OCI-LY3 (cell line): ENCODE results near the gene UBE2L3.

ENCODE experiments used
- H2AFZ ChIP-seq: fragments of 200-600, 300-600 bp; shearing (Covaris generic); 2 replicates; pipeline ENCODE4 v1.6.0; 2014; ENCODE audit warnings: antibody characterized with exemption, low read depth, low read length
- H3K27ac ChIP-seq: fragments of 200-600, 300-600 bp; sonication (generic); 2 replicates; pipeline ENCODE4 v1.5.1; 2014; ENCODE audit warnings: mild to moderate bottlenecking, low read length, moderate library complexity, mixed read lengths
- H3K27me3 ChIP-seq: fragments of 200-600, 300-600 bp; sonication (generic); 2 replicates; pipeline ENCODE4 v1.6.1; 2014; ENCODE audit warnings: low read depth, low read length, mixed read lengths
- H3K36me3 ChIP-seq: fragments of 200-600, 300-600 bp; sonication (generic); replicated peaks from 2 replicates; pipeline ENCODE3; 2014; ENCODE audit warnings: low read depth, low read length, mixed read lengths
- H3K4me1 ChIP-seq: fragments of 300-600, 200-600 bp; sonication (generic); 2 replicates; pipeline ENCODE4 v1.6.1; 2014; ENCODE audit warnings: low read length, mixed read lengths
- H3K4me2 ChIP-seq: fragments of 200-600, 300-600 bp; sonication (generic); 2 replicates; pipeline ENCODE4 v1.6.1; 2014; ENCODE audit warnings: low read length, mixed read lengths
- H3K4me3 ChIP-seq: fragments of 300-600, 200-600 bp; sonication (generic); 2 replicates; pipeline ENCODE4 v1.5.1; 2014; ENCODE audit warnings: antibody characterized with exemption, mild to moderate bottlenecking, low read length, moderate library complexity
- H3K79me2 ChIP-seq: fragments of 300-600, 200-600 bp; shearing (Covaris generic); 2 replicates; pipeline ENCODE4 v1.6.1; 2014; ENCODE audit warnings: mild to moderate bottlenecking, low read length, mixed read lengths
- H3K9ac ChIP-seq: fragments of 300-600, 200-600 bp; shearing (Covaris generic); 2 replicates; pipeline ENCODE4 v1.6.0; 2014; ENCODE audit warnings: mild to moderate bottlenecking, low read length, moderate library complexity
- H3K9me3 ChIP-seq: fragments of 200-600, 300-600 bp; shearing (Covaris generic); 2 replicates; pipeline ENCODE4 v1.6.1; 2014; ENCODE audit warnings: low read length, mixed read lengths; ENCODE audit not compliant: insufficient read depth
- H4K20me1 ChIP-seq: fragments of 200-600, 300-600 bp; sonication (generic); 2 replicates; pipeline ENCODE4 v1.6.1; 2016; ENCODE audit warnings: low read length, mixed read lengths; ENCODE audit not compliant: insufficient read depth
- CTCF ChIP-seq: fragments of 200-600, 300-600 bp; sonication (generic); IDR thresholded peaks from 2 replicates; pipeline ENCODE4 v1.5.1; 2014; ENCODE audit warnings: antibody characterized with exemption, low read length, low read depth
- EZH2phosphoT487 ChIP-seq: fragments of 200-600 bp; shearing (Covaris generic); IDR thresholded peaks from 2 replicates; pipeline ENCODE4 v1.6.1; 2018; ENCODE audit warnings: antibody characterized with exemption, mixed run types, low read depth

Gene UBE2L3

GRCh38 chr22:21587803-21588611, 20.5 kb downstream of the UBE2L3 start:
- Histone ChIP-seq H3K9me3 (no peaks in the 10 kb centered on the region), H3K27ac (peak overlapping the region; percentile 98), H4K20me1 (peaks cover 71% of the 10 kb centered on the region), H3K4me1 (peaks cover 59% of the 10 kb centered on the region), H2AFZ (no peak overlapping the region), H3K79me2 (peaks cover 91% of the 10 kb centered on the region), H3K4me3 (peak overlapping the region; percentile 46), H3K4me2 (peak overlapping the region; percentile 74), H3K36me3 (peaks cover 41% of the 10 kb centered on the region), H3K27me3 (no peaks in the 10 kb centered on the region), H3K9ac (peak overlapping the region; percentile 57; the same call in 1 of the 2 replicates)
- TF ChIP-seq EZH2phosphoT487 (no peak), CTCF (no peak)

GRCh38 chr22:21589396-21589795, 21.9 kb downstream of the UBE2L3 start:
- H3K27ac ChIP-seq = peak overlapping the region; percentile 5; the same call in 1 of the 2 replicates
- H4K20me1 ChIP-seq = peaks cover 77% of the 10 kb centered on the region

GRCh38 chr22:21590809-21591641, 23.5 kb downstream of the UBE2L3 start:
- TF ChIP-seq CTCF = no peak
- TF ChIP-seq EZH2phosphoT487 = no peak
- H3K9me3 ChIP-seq = no peaks in the 10 kb centered on the region
- H3K4me3 ChIP-seq = 0 out of 2 replicates have a peak overlapping the region, but pooled peaks have one; percentile 19
- H3K9ac ChIP-seq = peak overlapping the region; percentile 21; the same call in 1 of the 2 replicates
- peaks cover 79% of the 10 kb centered on the region for H4K20me1 ChIP-seq
- no peak overlapping the region for H2AFZ ChIP-seq
- H3K4me2 ChIP-seq = peak overlapping the region; percentile 56
- peaks cover 49% of the 10 kb centered on the region for H3K4me1 ChIP-seq
- H3K36me3 ChIP-seq = peaks cover 57% of the 10 kb centered on the region
- peaks cover 91% of the 10 kb centered on the region for H3K79me2 ChIP-seq
- no peaks in the 10 kb centered on the region for H3K27me3 ChIP-seq
- peak overlapping the region; percentile 25 for H3K27ac ChIP-seq

More at GRCh38 chr22:21589396-21589795, 21.9 kb downstream of the UBE2L3 start:
- H3K4me1 ChIP-seq = peaks cover 54% of the 10 kb centered on the region
- H3K36me3 ChIP-seq = peaks cover 50% of the 10 kb centered on the region
- H3K4me2 ChIP-seq = no peak overlapping the region
- H3K9me3 ChIP-seq = no peaks in the 10 kb centered on the region
- no peak for TF ChIP-seq CTCF
- no peak for TF ChIP-seq EZH2phosphoT487
- H3K9ac ChIP-seq = no peak overlapping the region
- H3K27me3 ChIP-seq = no peaks in the 10 kb centered on the region
- H3K79me2 ChIP-seq = peaks cover 91% of the 10 kb centered on the region
- H3K4me3 ChIP-seq = no peak overlapping the region
- no peak overlapping the region for H2AFZ ChIP-seq

- H4K20me1 ChIP-seq = peaks cover 86% of the 10 kb centered on the region
- no peaks in the 10 kb centered on the region for H3K9me3 ChIP-seq
Measured at GRCh38 chr22:21591695-21592094, 24.2 kb downstream of the UBE2L3 start.

More at GRCh38 chr22:21591695-21592094, 24.2 kb downstream of the UBE2L3 start:
- Histone ChIP-seq H3K4me1 (peaks cover 45% of the 10 kb centered on the region), H3K27ac (no peak overlapping the region), H3K4me2 (no peak overlapping the region), H3K79me2 (peaks cover 91% of the 10 kb centered on the region), H3K27me3 (no peaks in the 10 kb centered on the region), H3K4me3 (no peak overlapping the region), H3K9ac (no peak overlapping the region), H2AFZ (no peak overlapping the region), H3K36me3 (peaks cover 63% of the 10 kb centered on the region)
- TF ChIP-seq CTCF (no peak), EZH2phosphoT487 (no peak)
